Testis (tissue), 3 donors: ENCODE measurements around the gene STOX2. TPM values are rescaled to one million over a fixed set of nuclear protein-coding genes. Genes with fewer than 3 reads are reported as not detected.

ENCODE experiments used
- DNase-seq: peaks from one replicate; pipeline ENCODE4 v3.0.0-alpha.2; 2019
- H3K27ac ChIP-seq, 2 donors: fragments of 200-600 bp; sonication (generic); one replicate each; pipeline ENCODE4 v1.5.1; 2019
- H3K27me3 ChIP-seq: fragments of 200-600 bp; sonication (generic); one replicate; pipeline ENCODE4 v1.5.1; 2019
- H3K36me3 ChIP-seq: fragments of 200-600 bp; sonication (generic); one replicate; pipeline ENCODE4 v1.5.1; 2017; ENCODE audit warnings: low read depth; ENCODE audit errors: missing control alignments
- H3K4me1 ChIP-seq: fragments of 200-600 bp; sonication (generic); one replicate; pipeline ENCODE4 v1.5.1; 2019
- H3K4me3 ChIP-seq, 2 donors: fragments of 200-600 bp; sonication (generic); one replicate each; pipeline ENCODE4 v1.5.1; 2017 to 2019
- H3K9me3 ChIP-seq: fragments of 200-600 bp; sonication (generic); one replicate; pipeline ENCODE4 v1.5.1; 2017
- CTCF ChIP-seq, 3 experiments: fragments of 450-650 bp in 2 of 3; fragments of 200-600 bp in 1 of 3; sonication (generic) in 1 of 3; IDR thresholded peaks; one replicate each; pipeline ENCODE4 v1.5.1; 2016 to 2019; ENCODE audit warnings: antibody characterized with exemption in 3 of 3, mild to moderate bottlenecking in 2 of 3, moderate library complexity in 1 of 3
- POLR2A ChIP-seq: fragments of 450-650 bp; IDR thresholded peaks from one replicate; pipeline ENCODE4 v1.6.1; 2017; ENCODE audit warnings: antibody characterized with exemption, mild to moderate bottlenecking, moderate library complexity
- WGBS, 2 donors: methylation state at CpG; one replicate each; pipeline ENCODE4 v1.1.5; 2018; 5-methylcytosine and 5-hydroxymethylcytosine counted together
- intact Hi-C: fragments of 100-400 bp; cut with DNase I; formaldehyde crosslinking; loops from one replicate; pipeline ENCODE4 v1.15.1; 2023; ENCODE audit warnings: low total_unique reads
- polyA plus RNA-seq: library from polyadenylated mRNA; stranded (reverse); fragments of 350-450 nt; fragmentation: Illumina TruSeq; extraction: RNeasy Lipid Tissue Mini Kit (QIAGEN cat#74804); gene quantifications from one replicate; pipeline ENCODE4 v1.2.3, GENCODE V29; 2014; ENCODE audit warnings: low read depth, low replicate concordance; ENCODE audit not compliant: insufficient read depth
- total RNA-seq, 2 donors: library from RNA; depleted of rRNA; stranded (reverse); fragments of >200 nt; gene quantifications; one replicate each; pipeline ENCODE4 v1.2.3, GENCODE V29; 2016

The STOX2 gene
- total and polyA plus RNA-seq, 3 donors from 2014 or later: 5.8 to 17.7 (median 15.2) TPM

- Histone ChIP-seq H3K9me3 (no peaks in the 10 kb centered on the region), H3K36me3 (no peaks in the 10 kb centered on the region), H3K4me1 (no peaks in the 10 kb centered on the region), H3K27ac (no peak overlapping the region), H3K27me3 (no peaks in the 10 kb centered on the region), H3K4me3 (no peak overlapping the region)
- no peak for DNase-seq
- intact Hi-C loops: no loop called here
- TF ChIP-seq POLR2A: no peak
- no peak for TF ChIP-seq CTCF (IDR thresholded peaks at IDR 0.05)
- WGBS, 2 donors: 37 to 45% methylated on average over 3 of the region's 3 CpGs
Measured at GRCh38 chr4:184012937-184013336, 107.8 kb downstream of the STOX2 start.

DNA sequence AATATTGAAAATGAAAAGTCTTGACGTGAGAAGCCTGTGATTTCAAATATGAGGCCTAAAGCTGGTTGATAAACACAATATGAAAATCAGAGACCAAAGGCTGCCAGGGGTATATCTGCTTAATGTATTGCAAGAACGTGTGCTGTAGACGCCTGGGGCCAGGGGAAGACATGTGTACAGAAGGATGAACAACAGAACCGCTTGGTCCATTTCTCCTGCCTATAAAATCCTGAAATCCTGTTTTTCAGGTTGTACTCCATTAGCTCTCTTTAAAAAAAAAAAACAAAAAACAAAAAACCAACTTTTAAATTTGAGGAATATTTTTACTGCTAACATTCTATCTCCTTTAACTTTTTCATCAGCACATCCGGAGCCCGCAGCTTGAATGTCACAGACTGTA, 109.2 kb downstream of the STOX2 start:
- H3K36me3 ChIP-seq: no peaks in the 10 kb centered on the region
- no peak for TF ChIP-seq CTCF (IDR thresholded peaks at IDR 0.05)
- TF ChIP-seq POLR2A: no peak
- DNase-seq: no peak
- intact Hi-C loops: no loop called here
- no peak overlapping the region for H3K27ac ChIP-seq
- no peak overlapping the region for H3K4me3 ChIP-seq
- H3K9me3 ChIP-seq: no peaks in the 10 kb centered on the region
- WGBS, 2 donors: 78 to 81% methylated on average over 6 of the region's 6 CpGs
- H3K27me3 ChIP-seq: no peaks in the 10 kb centered on the region
- H3K4me1 ChIP-seq: no peaks in the 10 kb centered on the region

- Histone ChIP-seq H3K36me3 (no peaks in the 10 kb centered on the region), H3K9me3 (no peaks in the 10 kb centered on the region), H3K4me3 (no peak overlapping the region), H3K4me1 (no peaks in the 10 kb centered on the region), H3K27me3 (no peaks in the 10 kb centered on the region), H3K27ac (no peak overlapping the region)
- 69 to 75% methylated on average over 20 of the region's 20 CpGs for WGBS, 2 donors
- no peak for DNase-seq
- no peak for TF ChIP-seq POLR2A
- TF ChIP-seq CTCF (IDR thresholded peaks at IDR 0.05): no peak
- intact Hi-C loops: no loop called here
Measured at GRCh38 chr4:184016759-184017668, 111.9 kb downstream of the STOX2 start.

DNA sequence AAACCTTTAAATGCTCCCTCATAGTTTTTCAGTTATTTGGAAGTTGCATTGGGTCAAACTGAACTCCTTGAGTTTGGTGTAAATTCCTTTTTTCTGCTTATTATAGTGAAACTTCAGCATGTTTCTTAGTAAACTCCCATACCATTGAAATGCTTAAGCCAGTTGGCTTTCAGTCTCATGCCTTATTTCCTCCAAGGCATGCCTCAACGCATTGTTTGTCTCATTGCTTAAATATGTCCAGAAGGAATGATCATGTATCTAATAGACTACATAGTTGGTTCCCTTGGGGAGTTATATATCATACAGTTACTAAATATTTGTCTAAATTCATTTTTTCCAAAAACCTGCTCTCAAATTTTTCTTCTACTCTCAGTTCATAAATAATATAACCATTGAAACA, 114.0 kb downstream of the STOX2 start:
- no peaks in the 10 kb centered on the region for H3K36me3 ChIP-seq
- no peaks in the 10 kb centered on the region for H3K4me1 ChIP-seq
- 95% methylated on average over 1 of the region's 1 CpG for WGBS, 2 donors
- TF ChIP-seq CTCF (IDR thresholded peaks at IDR 0.05): no peak
- TF ChIP-seq POLR2A: no peak
- H3K27me3 ChIP-seq: no peaks in the 10 kb centered on the region
- H3K27ac ChIP-seq: no peak overlapping the region
- no peaks in the 10 kb centered on the region for H3K9me3 ChIP-seq
- intact Hi-C loops: no loop called here
- no peak for DNase-seq
- H3K4me3 ChIP-seq: no peak overlapping the region
